Omental fat pad (tissue), 4 donors: ENCODE results near the gene MACC1. TPM values are rescaled to one million over a fixed set of nuclear protein-coding genes. Genes with fewer than 3 reads are reported as not detected.

Experiments used
- ATAC-seq: fragments of 150-250 bp; one replicate; pipeline ENCODE4 v1.9.1; 2016; ENCODE audit warnings: mild to moderate bottlenecking, moderate library complexity; ENCODE audit not compliant: low FRiP score
- DNase-seq: peaks from one replicate; pipeline ENCODE4 v3.0.0-alpha.2; 2019; ENCODE audit warnings: low spot score
- CTCF ChIP-seq, 3 donors: fragments of 450-650 bp; IDR thresholded peaks; one replicate each; pipeline ENCODE4 v1.5.1; 2016 to 2017; ENCODE audit warnings: antibody characterized with exemption in 3 of 3, mild to moderate bottlenecking in 3 of 3, moderate library complexity in 2 of 3
- total RNA-seq, 4 donors: library from RNA; depleted of rRNA; stranded (reverse); fragments of >200 nt; gene quantifications; one replicate each; pipeline ENCODE4 v1.1.0, GENCODE V29; 2016

The MACC1 gene
- total RNA-seq, 4 donors from 2014 or later, result 0.46 to 5.8 (median 3.2) TPM

- no peak for ATAC-seq
- DNase-seq, result no peak
- no peak for TF ChIP-seq CTCF (IDR thresholded peaks at IDR 0.05)
These were observed 29.1 kb upstream of the MACC1 start for GRCh38 chr7:20246236-20246635.

GRCh38 chr7:20244334-20245120, 27.3 kb upstream of the MACC1 start:
- no peak for TF ChIP-seq CTCF (IDR thresholded peaks at IDR 0.05)
- DNase-seq (no peak), ATAC-seq (no peak)

GRCh38 chr7:20241911-20242261, 24.7 kb upstream of the MACC1 start:
- ATAC-seq (no peak), DNase-seq (no peak)
- no peak for TF ChIP-seq CTCF (IDR thresholded peaks at IDR 0.05)

- TF ChIP-seq CTCF (IDR thresholded peaks at IDR 0.05), result no peak
- ATAC-seq (no peak), DNase-seq (no peak)
These were observed 24.2 kb upstream of the MACC1 start for GRCh38 chr7:20241194-20241910.

- DNase-seq, result no peak
- TF ChIP-seq CTCF (IDR thresholded peaks at IDR 0.05), result no peak
- ATAC-seq, result no peak
These were observed 23.1 kb upstream of the MACC1 start for GRCh38 chr7:20240080-20240926.

- no peak for ATAC-seq
- DNase-seq, result no peak
These were observed 21.7 kb upstream of the MACC1 start for GRCh38 chr7:20238754-20239324.

More at GRCh38 chr7:20238754-20239324, 21.7 kb upstream of the MACC1 start:
- no peak for TF ChIP-seq CTCF (IDR thresholded peaks at IDR 0.05)
